ENCODE measurements around the gene GALNT16.
"Not testable (repeated sequence)": the region's sequence is repeated elsewhere in the genome, so short reads cannot be mapped to it uniquely, and the experiment has no call there.

Gene GALNT16

GRCh38 chr14:69287098-69288010 lies 27.4 kb downstream of the GALNT16 start:
- no peak for DNase-seq

GRCh38 chr14:69288011-69288771 lies 28.2 kb downstream of the GALNT16 start:
- no peak for DNase-seq

GRCh38 chr14:69288956-69289705 lies 29.2 kb downstream of the GALNT16 start:
- no peak for DNase-seq

- no peak for DNase-seq
These were observed 30.0 kb downstream of the GALNT16 start for GRCh38 chr14:69289811-69290520.

GRCh38 chr14:69290881-69291280 lies 30.9 kb downstream of the GALNT16 start:
- not testable (repeated sequence) for DNase-seq

GRCh38 chr14:69291396-69291795 lies 31.4 kb downstream of the GALNT16 start:
- DNase-seq = no peak

- DNase-seq = no peak
These were observed 32.1 kb downstream of the GALNT16 start for GRCh38 chr14:69291891-69292561.

- DNase-seq = no peak
These were observed 38.4 kb downstream of the GALNT16 start for GRCh38 chr14:69298131-69299071.

- DNase-seq = no peak
These were observed 39.5 kb downstream of the GALNT16 start for GRCh38 chr14:69299286-69300035.

GRCh38 chr14:69300601-69301221 lies 40.8 kb downstream of the GALNT16 start:
- DNase-seq = no peak

GRCh38 chr14:69303086-69303485 lies 43.1 kb downstream of the GALNT16 start:
- no peak for DNase-seq

- no peak for DNase-seq
These were observed 52.6 kb downstream of the GALNT16 start for GRCh38 chr14:69312608-69313007.

GRCh38 chr14:69313176-69313575 lies 53.2 kb downstream of the GALNT16 start:
- no peak for DNase-seq

- no peak for DNase-seq
These were observed 54.4 kb downstream of the GALNT16 start for GRCh38 chr14:69314327-69314726.

GRCh38 chr14:69315301-69315700 lies 55.3 kb downstream of the GALNT16 start:
- peak; percentile 8 for DNase-seq

GRCh38 chr14:69316449-69317101 lies 56.6 kb downstream of the GALNT16 start:
- DNase-seq = no peak

- peak; percentile 45 for DNase-seq
These were observed 57.3 kb downstream of the GALNT16 start for GRCh38 chr14:69317102-69317755.

GRCh38 chr14:69317780-69318179 lies 57.8 kb downstream of the GALNT16 start:
- DNase-seq = peak; percentile 76
